Right lobe of liver (tissue), 6 donors: ENCODE measurements around the gene TAF8. TPM values are rescaled to one million over a fixed set of nuclear protein-coding genes. Genes with fewer than 3 reads are reported as not detected.

Experiments
- ATAC-seq, 4 donors: fragments of 200-7000 bp; cut with Tn5 transposase; one replicate each; pipeline ENCODE4 v1.9.1; 2020; ENCODE audit warnings: mild to moderate bottlenecking in 4 of 4, moderate library complexity in 4 of 4
- DNase-seq, 3 donors: peaks; one replicate each; pipeline ENCODE4 v3.0.0-alpha.2; 2020
- H3K27ac ChIP-seq, 3 donors: fragments of 200-600 bp; one replicate each; pipeline ENCODE4 v1.8.0; 2022
- H3K27me3 ChIP-seq, 2 donors: fragments of 200-600 bp; one replicate each; pipeline ENCODE4 v1.8.0; 2022
- H3K36me3 ChIP-seq, 4 donors: fragments of 200-600 bp; sonication (generic) in 1 of 4; one replicate each; pipeline versions ENCODE4 v1.5.1 to v1.8.0; 2017 to 2022; ENCODE audit warnings: control low read depth in 1 of 4
- H3K4me1 ChIP-seq, 4 donors: fragments of 200-600 bp; sonication (generic) in 1 of 4; one replicate each; pipeline versions ENCODE4 v1.5.1 to v1.8.0; 2017 to 2022; ENCODE audit warnings: control low read depth in 1 of 4
- H3K4me3 ChIP-seq, 3 donors: fragments of 200-600 bp; one replicate each; pipeline ENCODE4 v1.8.0; 2022
- H3K9me3 ChIP-seq, 4 donors: fragments of 200-600 bp; sonication (generic) in 1 of 4; one replicate each; pipeline versions ENCODE4 v1.5.1 to v1.8.0; 2017 to 2022; ENCODE audit warnings: control low read depth in 1 of 4
- POLR2A ChIP-seq: fragments of 450-650 bp; IDR thresholded peaks from one replicate; pipeline ENCODE4 v1.6.1; 2017; ENCODE audit warnings: antibody characterized with exemption, mild to moderate bottlenecking
- WGBS: methylation state at CpG from one replicate; pipeline ENCODE4 v1.1.6; 2018; ENCODE audit warnings: low coverage, low lambda C conversion rate; ENCODE audit not compliant: insufficient coverage; ENCODE audit errors: missing lambda C conversion rate; 5-methylcytosine and 5-hydroxymethylcytosine counted together
- intact Hi-C, 2 donors: fragments of 100-400 bp; cut with DNase I; formaldehyde crosslinking; loops; one replicate each; pipeline versions ENCODE4 v1.11.2 to v1.14.1; 2022
- small RNA-seq, 2 experiments: library from RNA; depleted of rRNA; stranded (forward); fragments of <200 nt; gene quantifications; one replicate each; pipeline ENCODE3, GENCODE V24; 2016
- total RNA-seq, 6 experiments: library from RNA; depleted of rRNA in 2 of 6; stranded (reverse); fragments of >200 nt in 2 of 6; fragmentation: NEBNext Ultra II Directional in 3 of 6; extraction: Animal tissue kit (Norgen Biotek cat#: 25700) in 3 of 6; gene quantifications; one replicate each; pipeline versions ENCODE4 v1.1.0 to v1.2.4, GENCODE V29; 2016 to 2023
- TF ChIP-seq, protein P1 (sequence below), 4 donors: fragments of 200-600 bp in 3 of 4; fragments of 450-650 bp in 1 of 4; IDR thresholded peaks; one replicate each; pipeline versions ENCODE4 v1.5.1 to v1.8.0; 2016 to 2022; ENCODE audit warnings: antibody characterized with exemption in 4 of 4, mild to moderate bottlenecking in 2 of 4
- donor health status: DM: no; HTN: yes; CAD: no.
- donor health status: DM: no; HTN: no; CAD: no.
- donor health status: DM: no; HTN: no; CAD: no.
- donor health status: DM: no; HTN: yes; CAD: no.
- donor health status: DM: no; HTN: yes; CAD: no.

TAF8 gene
- total RNA-seq, 6 experiments from 2014 or later: 6.7 to 14.7 (median 11.9) TPM

DNA sequence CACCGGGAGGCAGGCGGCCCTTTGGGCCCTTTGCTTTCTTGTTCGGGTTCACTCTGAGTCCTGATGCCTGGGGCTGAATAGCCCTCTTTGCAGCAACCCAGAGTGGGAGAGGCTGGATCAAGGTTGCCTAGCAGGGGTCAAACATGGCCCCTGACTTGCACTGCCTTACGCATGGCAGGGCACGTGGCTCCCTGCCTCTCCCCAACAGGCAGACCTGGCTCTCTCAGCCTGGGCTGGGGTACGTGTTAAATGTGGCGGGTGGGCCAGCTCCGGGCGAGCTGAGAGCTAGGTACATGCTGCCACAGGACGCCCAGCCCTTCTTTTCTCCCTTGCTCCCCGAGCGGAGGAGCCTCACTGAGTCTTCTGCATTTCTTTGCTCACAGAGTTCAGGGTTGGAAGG is 84.8 kb downstream of the TAF8 start:
- ATAC-seq: no peak
- 100% methylated on average over 2 of the region's 12 CpGs for WGBS
- intact Hi-C loops: no loop called here

DNA sequence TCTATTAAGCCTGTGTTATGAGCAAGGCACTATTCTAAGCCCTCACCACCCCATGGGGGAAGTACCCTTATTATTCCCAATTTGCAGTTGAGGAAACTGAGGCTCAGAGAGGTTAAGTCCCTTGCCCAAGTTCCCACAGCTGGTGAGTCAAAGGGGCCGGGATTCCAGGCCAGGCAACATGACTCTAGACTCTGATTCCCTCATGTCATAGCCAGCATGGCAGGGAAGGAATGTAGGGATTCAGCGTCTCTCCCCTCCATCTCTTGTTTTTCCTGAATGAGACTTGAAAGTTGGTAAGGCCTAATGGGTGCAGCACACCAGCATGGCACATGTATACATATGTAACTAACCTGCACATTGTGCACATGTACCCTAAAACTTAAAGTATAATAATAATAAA is 85.4 kb downstream of the TAF8 start:
- no peak for TF ChIP-seq POLR2A
- TF ChIP-seq, protein P1, sequence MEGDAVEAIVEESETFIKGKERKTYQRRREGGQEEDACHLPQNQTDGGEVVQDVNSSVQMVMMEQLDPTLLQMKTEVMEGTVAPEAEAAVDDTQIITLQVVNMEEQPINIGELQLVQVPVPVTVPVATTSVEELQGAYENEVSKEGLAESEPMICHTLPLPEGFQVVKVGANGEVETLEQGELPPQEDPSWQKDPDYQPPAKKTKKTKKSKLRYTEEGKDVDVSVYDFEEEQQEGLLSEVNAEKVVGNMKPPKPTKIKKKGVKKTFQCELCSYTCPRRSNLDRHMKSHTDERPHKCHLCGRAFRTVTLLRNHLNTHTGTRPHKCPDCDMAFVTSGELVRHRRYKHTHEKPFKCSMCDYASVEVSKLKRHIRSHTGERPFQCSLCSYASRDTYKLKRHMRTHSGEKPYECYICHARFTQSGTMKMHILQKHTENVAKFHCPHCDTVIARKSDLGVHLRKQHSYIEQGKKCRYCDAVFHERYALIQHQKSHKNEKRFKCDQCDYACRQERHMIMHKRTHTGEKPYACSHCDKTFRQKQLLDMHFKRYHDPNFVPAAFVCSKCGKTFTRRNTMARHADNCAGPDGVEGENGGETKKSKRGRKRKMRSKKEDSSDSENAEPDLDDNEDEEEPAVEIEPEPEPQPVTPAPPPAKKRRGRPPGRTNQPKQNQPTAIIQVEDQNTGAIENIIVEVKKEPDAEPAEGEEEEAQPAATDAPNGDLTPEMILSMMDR (IDR thresholded peaks at IDR 0.05): no peak
- H3K27ac ChIP-seq: no peak overlapping the region
- H3K36me3 ChIP-seq: no peaks in the 10 kb centered on the region
- 80% methylated on average over 1 of the region's 2 CpGs for WGBS
- no peak for ATAC-seq
- intact Hi-C loops: no loop called here
- H3K27me3 ChIP-seq: no peaks in the 10 kb centered on the region
- H3K4me3 ChIP-seq: no peak overlapping the region
- DNase-seq: no peak
- no peaks in the 10 kb centered on the region for H3K9me3 ChIP-seq
- H3K4me1 ChIP-seq: no peaks in the 10 kb centered on the region

More for the DNA sequence above, 84.8 kb downstream of the TAF8 start:
- no peak for DNase-seq
- H3K4me1 ChIP-seq: no peaks in the 10 kb centered on the region
- no peaks in the 10 kb centered on the region for H3K9me3 ChIP-seq
- no peaks in the 10 kb centered on the region for H3K36me3 ChIP-seq
- no peak overlapping the region for H3K27ac ChIP-seq
- H3K4me3 ChIP-seq: no peak overlapping the region
- TF ChIP-seq POLR2A: no peak
- TF ChIP-seq, protein P1 (IDR thresholded peaks at IDR 0.05): no peak
- no peaks in the 10 kb centered on the region for H3K27me3 ChIP-seq

DNA sequence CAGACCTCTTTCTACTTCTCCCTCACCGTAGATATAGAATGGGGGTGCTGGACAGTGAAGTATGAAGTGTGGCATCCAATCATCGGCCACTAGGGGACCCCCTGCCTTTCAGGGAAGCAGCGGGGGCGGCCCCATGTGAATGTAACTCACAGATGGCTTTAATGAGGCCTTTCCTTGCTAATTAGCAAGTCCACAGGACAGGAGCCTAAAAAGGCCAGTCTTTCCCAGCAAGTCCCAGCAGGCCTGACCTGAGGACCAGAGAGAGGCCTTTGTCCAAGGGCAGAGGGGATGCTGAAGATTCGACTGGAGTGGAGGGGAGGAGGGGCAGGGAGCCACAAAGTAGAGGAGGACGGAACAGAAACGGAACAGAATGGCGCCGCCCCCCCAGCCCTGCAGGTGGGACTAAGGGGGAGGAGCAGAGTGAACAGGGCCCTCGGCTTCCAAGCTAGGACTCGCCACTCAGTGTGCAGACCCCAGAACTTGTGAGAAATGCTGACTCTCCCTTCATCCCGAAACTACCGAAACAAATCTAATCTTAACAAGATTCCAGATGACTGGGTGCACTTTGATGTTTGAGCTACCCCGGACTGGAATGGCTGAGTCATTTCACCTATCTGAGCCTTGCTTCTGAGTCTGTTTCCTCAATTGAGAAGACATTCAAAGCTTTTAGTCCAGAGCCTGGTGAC is 86.3 kb downstream of the TAF8 start:
- Histone ChIP-seq H3K36me3 (no peaks in the 10 kb centered on the region), H3K4me3 (no peak overlapping the region), H3K27me3 (no peaks in the 10 kb centered on the region), H3K27ac (no peak overlapping the region), H3K4me1 (no peaks in the 10 kb centered on the region), H3K9me3 (no peaks in the 10 kb centered on the region)
- TF ChIP-seq, protein P1 (IDR thresholded peaks at IDR 0.05): no peak
- no peak for TF ChIP-seq POLR2A
- DNase-seq: no peak
- ATAC-seq: no peak
- 63% methylated on average over 1 of the region's 14 CpGs for WGBS
- intact Hi-C loops: no loop called here

Small RNA genes lying within 50 kb of the gene (small RNA-seq; reads per million reads assigned to genes)
- 0 reads per million in 2 experiments for gene RNU6-761P

Other genes starting within 250 kb of the TAF8 start
- gene USP49, start 155.1 kb upstream of the TAF8 start, total RNA-seq: 1 to 10 TPM in 5 of 6 experiments, under 1 TPM in 1; 0.87 to 2.0 (median 1.3) TPM
- gene MED20, start 129.4 kb upstream of the TAF8 start, total RNA-seq: 10 to 100 TPM in 1 of 6 experiments, 1 to 10 TPM in 5; 7.2 to 10.8 (median 7.7) TPM
- 10 to 100 TPM in 1 of 6 experiments, 1 to 10 TPM in 5; 3.7 to 10.8 (median 8.4) TPM for gene BYSL, start 129.0 kb upstream of the TAF8 start, total RNA-seq
- 10 to 100 TPM; 11.3 to 51.9 (median 14.2) TPM for gene CCND3, start 108.7 kb upstream of the TAF8 start, total RNA-seq
- under 1 TPM; 0.07 to 0.74 (median 0.34) TPM for gene C6orf132, start 92.1 kb downstream of the TAF8 start, total RNA-seq
- not detected for gene GUCA1A, start 122.8 kb downstream of the TAF8 start, total RNA-seq
- gene GUCA1B, start 144.4 kb downstream of the TAF8 start, total RNA-seq: under 1 TPM in 5 of 6 experiments, not detected in 1; 0.25 to 0.93 (median 0.68) TPM
- gene MRPS10, start 167.3 kb downstream of the TAF8 start, total RNA-seq: 10 to 100 TPM; 17.7 to 35.3 (median 20.1) TPM